GM12873 (cell line): ENCODE measurements around the gene HBZ.

Experiments
- CTCF ChIP-seq: IDR thresholded peaks from 2 replicates; pipeline ENCODE4 v1.5.1; 2012; ENCODE audit warnings: low read depth, mild to moderate bottlenecking, moderate library complexity, low read length, control low read depth; ENCODE audit not compliant: insufficient read depth; ENCODE audit errors: missing control alignments

The HBZ gene

GRCh38 chr16:125011-125410, 27.4 kb upstream of the HBZ start:
- TF ChIP-seq CTCF = no peak

GRCh38 chr16:129075-129474, 23.4 kb upstream of the HBZ start:
- TF ChIP-seq CTCF = no peak

GRCh38 chr16:130533-131173, 21.8 kb upstream of the HBZ start:
- TF ChIP-seq CTCF = no peak

- no peak for TF ChIP-seq CTCF
Measured at GRCh38 chr16:132120-132519, 20.3 kb upstream of the HBZ start.

GRCh38 chr16:133716-134115, 18.7 kb upstream of the HBZ start:
- TF ChIP-seq CTCF = no peak

GRCh38 chr16:138049-138417, 14.4 kb upstream of the HBZ start:
- TF ChIP-seq CTCF = no peak

- TF ChIP-seq CTCF = no peak
Measured at GRCh38 chr16:140175-140857, 12.1 kb upstream of the HBZ start.
